Measurements from ENCODE around the gene MYO3B.

DNA sequence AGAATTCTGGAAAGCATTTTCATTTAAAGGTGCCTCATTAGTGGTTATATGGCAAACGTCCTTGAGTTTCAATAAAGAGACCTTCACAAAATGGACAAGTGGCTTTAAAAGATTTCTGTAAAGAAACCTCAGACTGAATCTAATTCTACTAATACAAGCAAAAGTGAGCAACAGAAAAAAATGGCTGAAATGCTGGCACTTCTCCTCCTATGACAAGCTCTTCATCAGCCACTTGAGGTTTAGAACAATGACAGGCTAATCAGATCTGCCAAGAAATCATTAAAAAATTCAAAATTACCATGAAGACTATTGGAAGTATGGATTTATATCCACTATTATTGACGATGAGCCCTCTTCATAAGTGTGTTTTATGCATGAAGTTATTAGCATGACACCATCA, 71.8 kb downstream of the MYO3B start:
- TF ChIP-seq, protein P1, sequence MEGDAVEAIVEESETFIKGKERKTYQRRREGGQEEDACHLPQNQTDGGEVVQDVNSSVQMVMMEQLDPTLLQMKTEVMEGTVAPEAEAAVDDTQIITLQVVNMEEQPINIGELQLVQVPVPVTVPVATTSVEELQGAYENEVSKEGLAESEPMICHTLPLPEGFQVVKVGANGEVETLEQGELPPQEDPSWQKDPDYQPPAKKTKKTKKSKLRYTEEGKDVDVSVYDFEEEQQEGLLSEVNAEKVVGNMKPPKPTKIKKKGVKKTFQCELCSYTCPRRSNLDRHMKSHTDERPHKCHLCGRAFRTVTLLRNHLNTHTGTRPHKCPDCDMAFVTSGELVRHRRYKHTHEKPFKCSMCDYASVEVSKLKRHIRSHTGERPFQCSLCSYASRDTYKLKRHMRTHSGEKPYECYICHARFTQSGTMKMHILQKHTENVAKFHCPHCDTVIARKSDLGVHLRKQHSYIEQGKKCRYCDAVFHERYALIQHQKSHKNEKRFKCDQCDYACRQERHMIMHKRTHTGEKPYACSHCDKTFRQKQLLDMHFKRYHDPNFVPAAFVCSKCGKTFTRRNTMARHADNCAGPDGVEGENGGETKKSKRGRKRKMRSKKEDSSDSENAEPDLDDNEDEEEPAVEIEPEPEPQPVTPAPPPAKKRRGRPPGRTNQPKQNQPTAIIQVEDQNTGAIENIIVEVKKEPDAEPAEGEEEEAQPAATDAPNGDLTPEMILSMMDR (IDR thresholded peaks at IDR 0.05; ENCODE audit: insufficient read depth, low read length, poor library complexity, severe bottlenecking): no peak
- TF ChIP-seq EZH2phosphoT487 (conservative IDR thresholded peaks at IDR 0.05; ENCODE audit: low read length): no peak

Measured in SU-DHL-6 (cell line).